ENCODE data around the gene NTMT1.

Gene NTMT1

DNA sequence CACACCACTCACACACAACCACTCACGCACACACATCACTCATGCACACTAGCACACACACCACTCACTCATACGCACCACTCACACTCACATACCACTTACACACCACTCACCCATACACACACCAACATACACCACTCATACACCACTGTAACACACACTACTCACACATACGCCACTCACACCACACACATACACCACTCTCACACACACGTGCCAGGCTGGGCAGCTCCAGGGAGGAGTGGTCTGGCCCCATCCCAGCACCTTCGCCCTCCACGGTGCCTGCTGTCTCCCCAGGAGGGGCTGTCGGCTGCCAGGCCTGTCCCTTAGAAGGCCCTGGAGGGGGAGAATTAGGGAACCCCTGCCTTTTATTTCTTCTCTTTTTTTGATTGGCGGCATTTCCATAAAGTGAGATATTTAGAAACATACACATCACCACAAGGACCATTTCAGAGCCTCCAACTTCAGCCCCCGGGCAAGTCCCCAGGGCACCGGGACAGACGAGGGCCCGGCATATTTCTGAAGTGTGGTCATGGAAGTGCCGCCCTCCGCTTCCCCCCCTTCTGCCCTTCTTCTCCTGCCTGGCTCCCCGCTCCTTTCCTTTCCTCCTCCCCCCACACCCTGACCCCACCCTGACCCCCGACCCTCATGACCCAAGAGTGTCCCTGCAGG lies 22.3 kb downstream of the NTMT1 start:
- Histone ChIP-seq H3K36me3 (ENCODE audit: insufficient read depth, low read length) (no peaks in the 10 kb centered on the region), H2AFZ (ENCODE audit: low read length, unreplicated experiment) (no peak overlapping the region), H3K4me1 (ENCODE audit: control insufficient read depth, insufficient read depth, low read length, unreplicated experiment) (peaks cover 4% of the 10 kb centered on the region), H3K79me2 (ENCODE audit: control insufficient read depth, insufficient read depth, low read length, unreplicated experiment) (no peaks in the 10 kb centered on the region), H3K27me3 (ENCODE audit: insufficient read depth, low read length) (no peaks in the 10 kb centered on the region), H3K4me3 (ENCODE audit: low read depth, low read length) (no peak overlapping the region), H3K27ac (ENCODE audit: low read depth, low read length) (no peak overlapping the region)

DNA sequence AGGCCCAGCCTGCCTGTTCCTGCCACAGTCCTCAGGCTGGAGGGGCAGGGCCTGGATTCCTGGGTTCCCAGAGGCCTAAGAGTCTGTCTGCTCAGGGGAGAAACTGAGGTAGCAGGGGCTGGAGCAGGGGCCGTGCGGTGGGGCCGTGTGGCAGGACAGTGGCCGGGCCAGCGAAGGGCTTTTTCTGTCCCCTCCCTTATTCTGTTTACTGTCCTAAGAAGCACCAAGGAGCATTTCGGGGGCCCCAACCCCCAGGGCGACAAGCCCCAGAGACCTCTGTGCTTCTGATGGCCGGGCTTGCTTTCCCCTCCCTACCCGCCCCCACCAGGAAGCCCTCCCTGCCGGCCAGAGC lies 22.8 kb downstream of the NTMT1 start:
- H3K36me3 ChIP-seq (ENCODE audit: insufficient read depth, low read length), result no peaks in the 10 kb centered on the region
- H3K79me2 ChIP-seq (ENCODE audit: control insufficient read depth, insufficient read depth, low read length, unreplicated experiment), result no peaks in the 10 kb centered on the region
- H3K4me1 ChIP-seq (ENCODE audit: control insufficient read depth, insufficient read depth, low read length, unreplicated experiment), result peaks cover 4% of the 10 kb centered on the region
- no peak overlapping the region for H3K4me3 ChIP-seq (ENCODE audit: low read depth, low read length)
- no peaks in the 10 kb centered on the region for H3K27me3 ChIP-seq (ENCODE audit: insufficient read depth, low read length)
- no peak overlapping the region for H3K27ac ChIP-seq (ENCODE audit: low read depth, low read length)
- no peak overlapping the region for H2AFZ ChIP-seq (ENCODE audit: low read length, unreplicated experiment)

DNA sequence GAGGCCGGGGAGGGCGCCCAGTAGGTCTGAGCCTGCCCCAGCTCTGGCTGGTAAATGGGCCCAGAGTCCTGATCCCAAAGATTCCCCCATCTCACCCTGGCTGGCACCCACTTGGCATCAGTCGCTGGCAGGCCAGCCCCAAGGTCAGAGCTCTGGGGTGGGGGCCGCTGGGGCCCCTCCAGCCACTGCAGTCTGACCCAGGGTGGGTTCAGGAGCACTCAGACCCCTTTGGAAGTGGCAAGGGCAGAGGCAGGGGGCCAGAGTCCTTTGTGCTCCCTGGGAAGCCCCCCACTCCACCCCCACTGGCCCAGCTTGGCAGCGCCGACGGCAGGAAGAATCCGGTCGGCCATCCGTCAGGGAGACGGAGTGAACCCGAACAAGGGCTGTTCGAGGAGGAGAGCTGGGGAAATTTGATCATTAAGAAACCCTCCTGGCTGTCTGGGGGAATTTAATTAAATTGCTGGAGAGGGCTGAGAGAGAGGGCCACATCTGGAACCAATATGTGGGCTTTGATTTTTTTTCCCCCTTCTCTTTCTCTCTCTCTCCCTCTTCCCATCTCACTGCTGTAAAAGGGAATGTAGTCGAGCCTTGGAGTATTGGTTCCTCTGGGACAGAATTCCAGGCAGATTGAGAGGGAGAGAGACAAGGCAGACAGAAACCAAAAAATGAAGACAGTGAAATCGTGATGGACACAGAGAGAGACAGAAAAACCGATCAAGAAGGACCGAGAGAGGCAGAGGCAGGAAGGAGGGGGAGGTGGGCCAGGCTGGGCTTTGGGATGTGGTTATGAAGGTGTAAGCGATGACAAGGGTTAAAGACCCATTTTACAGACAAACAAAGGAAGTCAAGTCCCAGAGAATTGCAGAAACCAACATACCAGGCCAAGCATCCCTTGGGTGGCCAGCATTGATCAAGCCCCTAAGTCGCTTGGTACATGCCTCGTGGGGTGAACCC lies 24.0 kb downstream of the NTMT1 start:
- Histone ChIP-seq H3K79me2 (ENCODE audit: control insufficient read depth, insufficient read depth, low read length, unreplicated experiment) (no peaks in the 10 kb centered on the region), H2AFZ (ENCODE audit: low read length, unreplicated experiment) (no peak overlapping the region), H3K36me3 (ENCODE audit: insufficient read depth, low read length) (no peaks in the 10 kb centered on the region), H3K4me3 (ENCODE audit: low read depth, low read length) (no peak overlapping the region), H3K27me3 (ENCODE audit: insufficient read depth, low read length) (no peaks in the 10 kb centered on the region), H3K4me1 (ENCODE audit: control insufficient read depth, insufficient read depth, low read length, unreplicated experiment) (peaks cover 4% of the 10 kb centered on the region), H3K27ac (ENCODE audit: low read depth, low read length) (no peak overlapping the region)

DNA sequence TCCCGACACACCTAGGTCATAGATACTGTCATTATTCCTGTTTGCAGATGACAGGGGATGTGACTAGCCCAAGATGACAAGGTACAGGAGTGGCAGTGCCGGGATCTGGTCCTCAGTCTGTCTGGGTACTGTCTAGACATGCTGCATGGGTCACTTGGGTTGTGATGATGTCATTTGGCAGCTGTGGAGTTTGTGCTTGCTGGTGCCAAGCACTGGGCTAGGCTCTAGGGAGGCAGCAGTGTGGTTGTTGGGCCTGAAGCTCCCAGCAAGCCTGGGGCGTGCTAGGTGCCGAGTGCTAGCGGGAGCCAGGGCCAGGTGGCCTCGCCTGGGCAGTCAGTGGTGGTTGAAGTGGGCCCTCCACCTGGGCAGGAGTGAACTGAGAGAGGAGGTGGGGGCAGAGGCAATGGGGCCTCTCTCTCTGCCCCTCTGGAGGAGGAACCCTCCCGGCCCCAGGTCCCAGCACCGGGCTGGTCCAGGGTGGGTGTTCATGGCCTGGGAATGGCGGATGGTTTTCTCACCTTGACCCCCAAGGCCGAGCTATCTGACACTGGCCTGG lies 24.8 kb downstream of the NTMT1 start:
- no peaks in the 10 kb centered on the region for H3K36me3 ChIP-seq (ENCODE audit: insufficient read depth, low read length)
- H2AFZ ChIP-seq (ENCODE audit: low read length, unreplicated experiment), result no peak overlapping the region
- peaks cover 4% of the 10 kb centered on the region for H3K4me1 ChIP-seq (ENCODE audit: control insufficient read depth, insufficient read depth, low read length, unreplicated experiment)
- no peaks in the 10 kb centered on the region for H3K27me3 ChIP-seq (ENCODE audit: insufficient read depth, low read length)
- H3K4me3 ChIP-seq (ENCODE audit: low read depth, low read length), result no peak overlapping the region
- H3K79me2 ChIP-seq (ENCODE audit: control insufficient read depth, insufficient read depth, low read length, unreplicated experiment), result no peaks in the 10 kb centered on the region
- H3K27ac ChIP-seq (ENCODE audit: low read depth, low read length), result no peak overlapping the region

DNA sequence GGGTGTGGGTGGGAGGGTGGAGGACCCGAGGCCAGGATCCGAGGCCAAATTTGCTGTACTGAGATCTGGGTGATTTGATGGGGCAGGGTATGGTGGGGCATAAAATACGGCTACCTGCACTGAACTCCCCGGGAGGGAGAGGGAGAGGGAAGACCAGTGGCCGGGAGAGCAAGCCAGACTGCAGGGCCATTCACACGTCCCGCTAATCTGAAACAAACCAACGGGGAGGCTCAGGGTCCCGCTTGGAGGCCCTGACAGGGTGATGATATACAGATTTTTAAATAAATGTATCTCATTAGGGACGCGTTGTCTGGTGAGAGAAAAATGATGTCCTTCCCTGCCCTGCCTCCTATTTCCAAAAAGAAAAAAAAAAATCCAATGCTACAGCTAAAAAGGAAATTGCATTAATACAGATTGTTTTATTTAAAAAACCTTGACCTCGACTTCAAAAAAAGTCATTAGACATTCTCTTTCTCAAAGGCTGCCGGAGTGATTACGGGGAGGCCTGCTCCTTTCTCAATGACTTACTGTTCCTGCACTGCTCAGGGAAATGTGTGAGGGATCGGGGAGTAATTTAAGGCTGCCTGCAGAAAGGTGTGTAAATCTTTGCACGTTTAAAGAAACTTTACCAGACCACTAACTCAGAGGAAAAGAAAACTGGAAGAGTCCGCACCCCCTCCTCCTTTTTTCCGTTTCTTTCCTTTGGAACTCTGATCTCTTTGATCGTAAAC lies 28.0 kb downstream of the NTMT1 start:
- no peak overlapping the region for H3K27ac ChIP-seq (ENCODE audit: low read depth, low read length)

DNA sequence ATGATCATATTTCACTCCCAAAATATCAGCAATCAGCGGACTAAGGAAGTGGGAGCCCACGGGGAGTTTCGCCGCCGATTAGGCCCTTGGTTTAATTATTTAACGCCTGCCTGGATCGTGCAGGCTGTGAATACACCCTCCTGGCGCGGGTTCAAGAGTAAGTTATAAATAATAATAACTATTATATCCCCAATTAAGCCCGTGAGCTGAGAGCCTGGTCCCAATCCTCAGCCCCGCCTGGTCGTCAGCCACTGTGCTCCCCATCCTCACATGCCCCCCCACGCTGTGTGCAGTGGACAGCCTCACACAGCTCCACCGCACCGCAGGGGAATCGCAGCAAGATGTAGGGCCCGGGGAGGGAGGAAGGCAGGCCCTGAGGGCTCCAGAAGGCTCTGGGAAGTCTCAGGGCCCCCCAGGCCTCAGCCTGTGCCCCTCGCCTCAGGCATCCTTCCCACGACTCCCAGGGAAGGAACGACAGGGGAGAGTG lies 28.6 kb downstream of the NTMT1 start:
- no peaks in the 10 kb centered on the region for H3K27me3 ChIP-seq (ENCODE audit: insufficient read depth, low read length)

More for the DNA sequence above, 28.0 kb downstream of the NTMT1 start:
- no peak overlapping the region for H2AFZ ChIP-seq (ENCODE audit: low read length, unreplicated experiment)
- no peaks in the 10 kb centered on the region for H3K36me3 ChIP-seq (ENCODE audit: insufficient read depth, low read length)
- no peaks in the 10 kb centered on the region for H3K79me2 ChIP-seq (ENCODE audit: control insufficient read depth, insufficient read depth, low read length, unreplicated experiment)
- no peak overlapping the region for H3K4me3 ChIP-seq (ENCODE audit: low read depth, low read length)
- H3K4me1 ChIP-seq (ENCODE audit: control insufficient read depth, insufficient read depth, low read length, unreplicated experiment), result peaks cover 12% of the 10 kb centered on the region
- no peaks in the 10 kb centered on the region for H3K27me3 ChIP-seq (ENCODE audit: insufficient read depth, low read length)

DNA sequence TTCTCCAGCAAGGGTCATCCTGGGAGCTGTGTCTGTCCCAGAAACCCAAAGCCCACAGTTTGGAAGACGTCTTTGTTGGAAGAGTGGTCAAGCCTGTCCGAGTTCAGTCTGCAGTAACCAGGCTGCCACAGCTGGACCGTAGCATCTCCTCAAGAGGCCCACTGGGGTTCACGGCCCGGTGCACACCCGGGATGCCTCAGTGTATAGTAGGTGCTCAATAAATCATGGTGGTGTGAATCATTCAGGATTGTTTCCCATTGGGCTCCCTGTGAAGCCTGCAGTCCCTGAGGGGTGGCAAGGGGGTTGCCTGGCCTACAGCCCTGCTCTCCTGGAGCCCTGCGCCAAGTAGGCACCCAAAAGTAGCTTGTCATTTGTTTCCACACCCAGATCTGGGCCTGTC lies 29.2 kb downstream of the NTMT1 start:
- Histone ChIP-seq H3K4me1 (ENCODE audit: control insufficient read depth, insufficient read depth, low read length, unreplicated experiment) (peaks cover 12% of the 10 kb centered on the region), H3K36me3 (ENCODE audit: insufficient read depth, low read length) (no peaks in the 10 kb centered on the region), H3K27me3 (ENCODE audit: insufficient read depth, low read length) (no peaks in the 10 kb centered on the region), H3K79me2 (ENCODE audit: control insufficient read depth, insufficient read depth, low read length, unreplicated experiment) (no peaks in the 10 kb centered on the region), H3K4me3 (ENCODE audit: low read depth, low read length) (no peak overlapping the region), H2AFZ (ENCODE audit: low read length, unreplicated experiment) (no peak overlapping the region), H3K27ac (ENCODE audit: low read depth, low read length) (no peak overlapping the region)

More for the DNA sequence above, 28.6 kb downstream of the NTMT1 start:
- Histone ChIP-seq H3K4me1 (ENCODE audit: control insufficient read depth, insufficient read depth, low read length, unreplicated experiment) (peaks cover 12% of the 10 kb centered on the region), H3K4me3 (ENCODE audit: low read depth, low read length) (no peak overlapping the region), H3K36me3 (ENCODE audit: insufficient read depth, low read length) (no peaks in the 10 kb centered on the region), H3K79me2 (ENCODE audit: control insufficient read depth, insufficient read depth, low read length, unreplicated experiment) (no peaks in the 10 kb centered on the region), H2AFZ (ENCODE audit: low read length, unreplicated experiment) (no peak overlapping the region), H3K27ac (ENCODE audit: low read depth, low read length) (no peak overlapping the region)

DNA sequence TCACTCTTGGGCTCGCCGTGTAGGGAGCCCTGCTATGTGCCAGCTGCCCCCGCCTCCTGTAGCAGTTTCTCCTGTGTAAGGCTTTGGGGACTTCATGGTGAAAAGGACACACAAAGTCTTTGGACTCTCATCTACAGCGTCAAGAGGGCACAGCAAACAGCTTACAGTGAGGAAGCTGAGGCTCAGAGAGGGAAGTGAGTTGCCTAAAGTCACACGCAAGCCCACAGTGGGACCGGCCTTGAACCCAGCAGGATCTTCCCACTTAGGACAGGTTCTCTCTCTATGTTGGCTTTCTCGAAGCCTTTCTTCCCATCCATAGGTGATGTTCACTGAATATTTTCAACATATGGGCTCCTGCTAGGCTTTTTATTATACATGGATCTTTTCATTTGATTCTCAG lies 29.7 kb downstream of the NTMT1 start:
- Histone ChIP-seq H3K27me3 (ENCODE audit: insufficient read depth, low read length) (no peaks in the 10 kb centered on the region), H3K27ac (ENCODE audit: low read depth, low read length) (no peak overlapping the region), H3K79me2 (ENCODE audit: control insufficient read depth, insufficient read depth, low read length, unreplicated experiment) (no peaks in the 10 kb centered on the region), H3K36me3 (ENCODE audit: insufficient read depth, low read length) (no peaks in the 10 kb centered on the region), H3K4me3 (ENCODE audit: low read depth, low read length) (no peak overlapping the region), H3K4me1 (ENCODE audit: control insufficient read depth, insufficient read depth, low read length, unreplicated experiment) (peaks cover 12% of the 10 kb centered on the region), H2AFZ (ENCODE audit: low read length, unreplicated experiment) (no peak overlapping the region)

DNA sequence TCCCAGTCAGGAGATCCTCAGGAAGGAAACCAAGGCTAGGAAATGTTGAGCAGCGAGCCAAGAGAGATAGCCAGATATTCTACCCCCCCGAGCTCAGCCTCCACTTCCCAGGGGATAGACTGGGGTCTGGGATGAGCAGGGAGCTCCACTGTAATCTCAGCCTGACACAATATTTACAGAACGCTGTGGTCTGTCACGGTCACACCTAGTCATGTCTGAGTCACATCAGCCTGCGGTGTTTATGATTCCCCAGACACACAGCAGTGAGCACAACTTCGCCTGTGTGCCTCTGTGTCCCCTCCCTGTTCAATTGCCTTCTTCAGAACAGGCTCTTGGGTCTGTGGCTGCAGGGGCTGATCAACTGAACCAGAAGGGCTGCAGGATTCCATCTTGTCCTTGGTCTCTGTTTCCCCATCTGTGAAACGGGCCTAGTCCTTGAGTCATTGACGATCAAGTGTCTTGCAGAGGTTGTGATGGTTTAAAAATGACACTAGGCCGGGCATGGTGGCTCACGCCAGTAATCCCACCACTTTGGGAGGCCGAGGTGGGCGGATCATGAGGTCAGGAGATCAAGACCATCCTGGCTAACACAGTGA lies 30.9 kb downstream of the NTMT1 start:
- H2AFZ ChIP-seq (ENCODE audit: low read length, unreplicated experiment), result no peak overlapping the region
- H3K36me3 ChIP-seq (ENCODE audit: insufficient read depth, low read length), result no peaks in the 10 kb centered on the region
- H3K27ac ChIP-seq (ENCODE audit: low read depth, low read length), result no peak overlapping the region
- H3K4me1 ChIP-seq (ENCODE audit: control insufficient read depth, insufficient read depth, low read length, unreplicated experiment), result peaks cover 12% of the 10 kb centered on the region
- H3K79me2 ChIP-seq (ENCODE audit: control insufficient read depth, insufficient read depth, low read length, unreplicated experiment), result no peaks in the 10 kb centered on the region
- no peaks in the 10 kb centered on the region for H3K27me3 ChIP-seq (ENCODE audit: insufficient read depth, low read length)
- no peak overlapping the region for H3K4me3 ChIP-seq (ENCODE audit: low read depth, low read length)

DNA sequence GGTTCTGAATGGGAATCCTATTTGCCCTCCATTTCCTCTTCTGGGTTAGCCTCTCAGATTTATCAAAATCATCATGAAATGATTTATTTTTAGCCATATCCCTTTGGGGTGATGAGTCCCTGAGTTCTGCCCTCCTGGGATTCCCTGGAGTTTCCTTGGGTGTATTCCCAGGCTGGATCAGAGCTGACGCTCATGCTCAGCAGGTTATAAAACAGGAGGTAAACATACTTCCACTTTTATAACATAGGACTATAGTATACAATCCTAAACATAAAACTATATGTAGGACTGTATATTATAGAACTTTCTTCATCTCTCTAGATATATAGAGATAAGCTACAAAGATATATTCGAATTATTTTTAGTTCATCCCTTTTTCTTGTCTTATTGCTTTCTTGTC lies 35.1 kb downstream of the NTMT1 start:
- no peak overlapping the region for H3K4me3 ChIP-seq (ENCODE audit: low read depth, low read length)
- H3K4me1 ChIP-seq (ENCODE audit: control insufficient read depth, insufficient read depth, low read length, unreplicated experiment), result peaks cover 12% of the 10 kb centered on the region
- H3K36me3 ChIP-seq (ENCODE audit: insufficient read depth, low read length), result no peaks in the 10 kb centered on the region
- no peak overlapping the region for H2AFZ ChIP-seq (ENCODE audit: low read length, unreplicated experiment)
- no peaks in the 10 kb centered on the region for H3K27me3 ChIP-seq (ENCODE audit: insufficient read depth, low read length)
- H3K27ac ChIP-seq (ENCODE audit: low read depth, low read length), result no peak overlapping the region
- no peaks in the 10 kb centered on the region for H3K79me2 ChIP-seq (ENCODE audit: control insufficient read depth, insufficient read depth, low read length, unreplicated experiment)

Measured in ACC112 (cell line).